ENCODE data around the gene RINL.
"Not testable (repeated sequence)": the region's sequence is repeated elsewhere in the genome, so short reads cannot be mapped to it uniquely, and the experiment has no call there.

Gene RINL

GRCh38 chr19:38834104-38834490, 44.0 kb downstream of the RINL start:
- no peak for DNase-seq (ENCODE audit: low spot score)

GRCh38 chr19:38833092-38833425, 45.0 kb downstream of the RINL start:
- no peak for DNase-seq (ENCODE audit: low spot score)

GRCh38 chr19:38831142-38831605, 46.9 kb downstream of the RINL start:
- peak; percentile 60 for DNase-seq (ENCODE audit: low spot score)

GRCh38 chr19:38830039-38830733, 47.9 kb downstream of the RINL start:
- DNase-seq (ENCODE audit: low spot score) = no peak

GRCh38 chr19:38829203-38829602, 48.9 kb downstream of the RINL start:
- not testable (repeated sequence) for DNase-seq (ENCODE audit: low spot score)

- no peak for DNase-seq (ENCODE audit: low spot score)
These were observed 51.1 kb downstream of the RINL start for GRCh38 chr19:38826856-38827551.

- not testable (repeated sequence) for DNase-seq (ENCODE audit: low spot score)
These were observed 52.1 kb downstream of the RINL start for GRCh38 chr19:38825936-38826335.

- peak; percentile 8 for DNase-seq (ENCODE audit: low spot score)
These were observed 56.7 kb downstream of the RINL start for GRCh38 chr19:38821230-38821825.

- DNase-seq (ENCODE audit: low spot score) = peak; percentile 27
These were observed 58.7 kb downstream of the RINL start for GRCh38 chr19:38819231-38819920.

All from D341Med (cell line).